GM12801 (cell line): Measurements from ENCODE around the gene PSTPIP1.

Experiments
- CTCF ChIP-seq: IDR thresholded peaks from one replicate; pipeline ENCODE4 v1.5.1; 2011; ENCODE audit warnings: control low read depth; ENCODE audit not compliant: insufficient read length; ENCODE audit errors: extremely low read depth

Gene PSTPIP1

GRCh38 chr15:76996526-76997401 lies 1.8 kb downstream of the PSTPIP1 start:
- no peak for TF ChIP-seq CTCF

GRCh38 chr15:76998663-76999285 lies 3.8 kb downstream of the PSTPIP1 start:
- no peak for TF ChIP-seq CTCF

DNA sequence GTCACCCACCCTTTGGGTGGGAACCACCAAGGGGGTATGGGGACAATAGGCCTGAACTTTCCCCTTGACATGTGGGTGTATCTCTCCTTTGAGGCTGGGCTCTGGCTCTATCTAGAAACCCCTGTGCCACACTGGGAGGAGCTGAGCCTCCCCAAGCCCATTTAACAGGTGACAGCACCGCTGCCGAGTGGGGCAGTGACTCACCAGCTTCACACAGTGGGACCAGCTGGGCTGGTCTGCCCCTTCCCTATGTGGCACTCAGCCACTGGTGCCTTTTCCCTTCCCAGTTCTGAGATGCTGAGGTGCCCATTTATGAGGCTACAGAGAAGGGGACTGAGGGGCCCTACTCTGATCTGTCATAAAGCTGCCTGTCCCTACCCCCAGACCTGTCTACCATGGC lies 5.1 kb downstream of the PSTPIP1 start:
- TF ChIP-seq CTCF, result no peak

DNA sequence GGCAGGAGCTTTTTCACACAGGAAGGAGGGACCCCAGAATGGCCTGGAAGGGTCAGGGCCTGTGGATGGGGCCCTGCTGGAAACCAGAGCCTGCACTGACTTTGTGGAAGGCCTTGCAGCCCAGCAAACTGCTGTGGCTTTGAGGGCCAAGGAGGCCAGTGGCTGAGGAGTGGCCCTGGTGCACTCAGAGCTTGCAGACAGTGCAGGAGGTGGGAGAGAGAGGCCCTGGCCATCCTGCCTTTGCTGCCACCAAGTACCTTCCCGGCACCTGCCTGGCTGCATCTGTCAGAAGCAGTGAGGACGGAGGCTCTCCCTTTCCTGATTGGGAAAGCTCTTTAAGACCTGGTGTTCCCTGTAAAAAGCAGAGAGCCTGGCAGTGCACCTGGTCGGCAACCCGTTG lies 6.4 kb downstream of the PSTPIP1 start:
- TF ChIP-seq CTCF, result no peak

GRCh38 chr15:77001966-77002365 lies 7.0 kb downstream of the PSTPIP1 start:
- TF ChIP-seq CTCF, result no peak

DNA sequence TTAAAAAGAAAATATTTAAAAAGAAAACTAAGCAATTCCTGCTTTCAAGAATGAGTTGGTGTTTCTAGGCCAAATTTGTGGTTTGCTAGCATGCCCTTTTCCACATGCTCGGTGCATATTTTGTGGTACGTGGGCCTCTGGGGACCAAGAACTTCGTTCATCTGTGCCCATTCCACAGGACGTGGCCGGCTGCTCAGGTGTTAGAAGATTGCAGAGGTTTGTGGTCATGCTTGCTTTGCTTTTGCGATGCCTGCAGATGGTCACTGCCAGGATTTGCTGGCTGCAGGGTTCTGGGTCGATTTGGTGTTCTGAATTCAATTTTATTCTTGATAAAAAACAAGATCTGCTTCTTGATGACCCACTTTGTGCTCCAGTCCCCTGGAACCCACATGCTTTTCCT lies 7.5 kb downstream of the PSTPIP1 start:
- no peak for TF ChIP-seq CTCF

GRCh38 chr15:77002954-77003912 lies 8.3 kb downstream of the PSTPIP1 start:
- TF ChIP-seq CTCF, result no peak
